Measurements from ENCODE around the gene PRPH.
"Not testable (repeated sequence)": the region's sequence is repeated elsewhere in the genome, so short reads cannot be mapped to it uniquely, and the experiment has no call there.

The PRPH gene

DNA sequence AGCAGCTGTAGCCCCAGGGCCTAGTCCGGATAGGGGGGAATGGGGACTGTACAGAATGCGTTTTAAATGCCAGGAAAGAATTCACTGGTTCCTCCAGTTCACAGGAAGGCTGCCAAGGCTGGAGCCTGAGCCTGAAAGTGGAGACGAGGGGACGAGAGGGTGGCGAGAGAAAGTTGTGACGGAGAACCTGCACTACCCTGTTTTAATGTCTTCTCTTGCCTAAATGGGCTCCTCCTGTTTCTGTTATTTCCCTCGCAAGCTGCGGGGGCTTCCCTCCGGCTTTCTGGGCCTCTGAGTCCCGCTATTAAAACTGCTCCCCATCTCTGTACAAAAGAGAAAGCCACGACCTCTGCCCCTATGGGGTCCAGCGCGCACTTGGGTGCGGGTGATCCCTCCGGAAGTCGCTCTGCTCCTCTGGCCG lies 37.5 kb downstream of the PRPH start:
- TF ChIP-seq, protein P1, sequence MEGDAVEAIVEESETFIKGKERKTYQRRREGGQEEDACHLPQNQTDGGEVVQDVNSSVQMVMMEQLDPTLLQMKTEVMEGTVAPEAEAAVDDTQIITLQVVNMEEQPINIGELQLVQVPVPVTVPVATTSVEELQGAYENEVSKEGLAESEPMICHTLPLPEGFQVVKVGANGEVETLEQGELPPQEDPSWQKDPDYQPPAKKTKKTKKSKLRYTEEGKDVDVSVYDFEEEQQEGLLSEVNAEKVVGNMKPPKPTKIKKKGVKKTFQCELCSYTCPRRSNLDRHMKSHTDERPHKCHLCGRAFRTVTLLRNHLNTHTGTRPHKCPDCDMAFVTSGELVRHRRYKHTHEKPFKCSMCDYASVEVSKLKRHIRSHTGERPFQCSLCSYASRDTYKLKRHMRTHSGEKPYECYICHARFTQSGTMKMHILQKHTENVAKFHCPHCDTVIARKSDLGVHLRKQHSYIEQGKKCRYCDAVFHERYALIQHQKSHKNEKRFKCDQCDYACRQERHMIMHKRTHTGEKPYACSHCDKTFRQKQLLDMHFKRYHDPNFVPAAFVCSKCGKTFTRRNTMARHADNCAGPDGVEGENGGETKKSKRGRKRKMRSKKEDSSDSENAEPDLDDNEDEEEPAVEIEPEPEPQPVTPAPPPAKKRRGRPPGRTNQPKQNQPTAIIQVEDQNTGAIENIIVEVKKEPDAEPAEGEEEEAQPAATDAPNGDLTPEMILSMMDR (IDR thresholded peaks at IDR 0.05; ENCODE audit: low read depth, low read length) = no peak
- DNase-seq (ENCODE audit: low read depth in 2 of 2) = no peak
- H3K4me3 ChIP-seq (replicated peaks in 1 of 2; ENCODE audit: low read depth in 2 of 2, low read length in 2 of 2) = no peak overlapping the region

DNA sequence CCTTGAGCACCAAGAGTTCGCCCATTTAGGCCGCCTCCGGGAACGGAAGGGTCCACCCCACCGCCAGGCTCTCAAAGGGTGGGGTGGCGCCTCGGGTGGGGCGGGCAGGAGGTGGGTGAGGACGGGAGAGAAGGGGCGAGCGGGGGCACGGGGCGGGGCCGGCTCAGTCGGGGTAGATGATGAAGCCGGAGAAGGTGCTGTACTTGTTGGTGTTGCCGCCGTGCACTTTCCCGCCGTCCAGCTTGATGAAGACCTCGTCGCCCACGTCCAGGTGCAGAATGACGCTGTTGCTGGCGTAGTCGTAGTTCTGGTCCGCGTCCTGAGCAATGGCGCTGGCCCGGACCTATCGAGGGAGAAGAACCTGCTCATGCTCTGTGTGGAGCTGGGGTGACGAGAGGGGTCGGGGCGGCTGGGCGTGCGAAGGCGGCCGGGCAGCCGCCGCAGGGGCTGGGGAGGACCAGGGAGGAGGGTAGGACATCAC lies 38.0 kb downstream of the PRPH start:
- no peak overlapping the region for H3K4me3 ChIP-seq (replicated peaks in 1 of 2; ENCODE audit: low read depth in 2 of 2, low read length in 2 of 2)
- no peak for DNase-seq (ENCODE audit: low read depth in 2 of 2)
- TF ChIP-seq, protein P1 (IDR thresholded peaks at IDR 0.05; ENCODE audit: low read depth, low read length) = no peak

DNA sequence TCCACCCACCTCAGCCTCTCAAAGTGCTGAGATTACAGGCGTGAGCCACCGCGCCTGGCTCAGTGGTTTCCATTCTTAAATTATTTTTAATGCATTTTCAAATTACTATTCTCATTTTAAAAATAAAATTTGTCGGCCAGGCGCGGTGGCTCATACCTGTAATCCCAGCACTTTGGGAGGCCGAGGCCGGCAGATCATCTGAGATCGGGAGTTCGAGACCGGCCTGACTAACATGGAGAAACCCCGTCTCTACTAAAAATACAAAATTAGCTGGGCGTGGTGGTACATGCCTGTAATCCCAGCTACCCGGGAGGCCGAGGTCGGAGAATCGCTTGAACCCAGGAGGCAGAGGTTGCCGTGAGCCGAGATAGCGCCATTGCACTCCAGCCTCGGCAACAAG lies 38.8 kb downstream of the PRPH start:
- not testable (repeated sequence) for DNase-seq (ENCODE audit: low read depth in 2 of 2); H3K4me3 ChIP-seq (replicated peaks in 1 of 2; ENCODE audit: low read depth in 2 of 2, low read length in 2 of 2)

DNA sequence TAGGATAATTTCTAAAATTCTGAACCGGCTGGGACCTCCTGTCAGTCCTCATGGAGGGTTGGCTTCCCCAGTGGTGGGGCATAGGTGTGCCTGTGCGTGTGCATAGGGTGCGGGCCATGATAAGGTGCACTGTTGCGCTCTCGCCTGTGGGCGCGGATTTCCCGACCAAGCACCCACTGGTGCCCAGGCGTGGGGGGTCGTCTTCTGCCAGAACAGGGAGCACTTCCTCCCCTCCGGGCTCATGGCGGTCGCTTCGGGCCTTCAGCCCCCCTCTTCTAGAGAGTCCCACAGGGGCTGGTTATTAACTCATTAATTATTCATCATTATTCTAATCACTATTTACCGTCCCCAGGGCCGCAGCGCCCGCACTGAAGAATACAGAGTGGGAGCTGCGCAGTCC lies 39.3 kb downstream of the PRPH start:
- H3K4me3 ChIP-seq (replicated peaks in 1 of 2; ENCODE audit: low read depth in 2 of 2, low read length in 2 of 2) = no peak overlapping the region
- TF ChIP-seq, protein P1 (IDR thresholded peaks at IDR 0.05; ENCODE audit: low read depth, low read length) = no peak
- DNase-seq (ENCODE audit: low read depth in 2 of 2) = no peak

DNA sequence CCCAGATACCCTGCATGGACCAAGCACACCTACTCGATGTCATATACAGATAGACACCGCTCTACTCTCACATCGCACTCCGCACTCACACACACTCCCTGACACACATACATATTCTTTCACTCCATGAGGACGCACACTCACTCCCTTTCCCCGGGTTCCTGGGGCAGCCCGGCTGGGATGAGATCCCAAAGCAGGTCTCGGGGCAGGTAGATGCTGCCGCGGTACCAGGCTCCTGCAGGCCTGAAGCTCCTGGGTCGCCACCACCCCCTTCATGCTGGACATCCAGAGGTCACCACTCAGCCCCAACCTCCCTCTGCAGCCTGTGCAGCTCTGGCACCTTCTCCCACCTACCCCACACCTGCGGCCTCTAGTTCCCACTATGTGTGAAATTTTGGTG lies 39.7 kb downstream of the PRPH start:
- TF ChIP-seq, protein P1 (IDR thresholded peaks at IDR 0.05; ENCODE audit: low read depth, low read length) = no peak
- no peak overlapping the region for H3K4me3 ChIP-seq (replicated peaks in 1 of 2; ENCODE audit: low read depth in 2 of 2, low read length in 2 of 2)
- DNase-seq (ENCODE audit: low read depth in 2 of 2) = no peak

DNA sequence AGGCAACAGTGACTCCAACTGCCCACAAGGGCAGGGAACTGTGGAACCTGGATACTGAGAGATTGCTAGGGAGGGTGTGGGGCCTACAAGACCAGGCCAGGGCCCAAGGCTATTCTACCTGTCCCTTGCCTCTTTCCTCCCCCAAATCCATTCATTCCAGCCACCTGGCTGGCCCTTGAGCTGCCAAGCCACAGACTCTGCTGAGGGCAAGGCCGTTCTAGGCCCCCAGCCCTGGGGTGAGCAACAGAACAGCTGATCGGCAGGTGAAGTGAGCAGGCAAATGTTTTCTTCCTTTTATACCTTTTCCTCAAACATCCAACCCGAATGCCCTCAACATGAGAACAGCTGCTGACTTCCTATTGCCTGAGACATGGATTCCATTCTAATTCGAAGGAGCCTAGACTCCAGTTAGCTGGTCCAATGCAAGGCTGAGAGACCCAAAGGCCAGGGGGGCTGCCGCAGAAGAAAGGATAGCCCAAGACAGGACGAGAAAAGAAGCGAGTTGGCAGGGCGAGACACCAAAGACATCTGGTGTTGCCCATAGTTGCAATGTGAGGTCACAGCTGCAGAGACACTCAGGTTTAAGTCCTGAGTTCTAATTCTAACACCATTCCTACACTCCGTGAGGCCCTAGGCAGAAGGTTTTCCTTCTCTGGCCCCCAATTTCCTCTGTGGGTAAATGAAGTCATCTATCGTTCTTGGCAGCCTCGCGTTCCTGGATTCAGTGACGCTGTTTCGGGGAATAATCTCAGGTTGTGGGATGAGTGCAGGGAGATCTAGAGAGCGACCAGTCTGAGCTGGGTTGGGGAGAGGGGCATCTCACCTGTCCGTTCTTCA lies 40.4 kb downstream of the PRPH start:
- no peak overlapping the region for H3K4me3 ChIP-seq (replicated peaks in 1 of 2; ENCODE audit: low read depth in 2 of 2, low read length in 2 of 2)
- TF ChIP-seq, protein P1 (IDR thresholded peaks at IDR 0.05; ENCODE audit: low read depth, low read length) = no peak
- no peak for DNase-seq (ENCODE audit: low read depth in 2 of 2)

DNA sequence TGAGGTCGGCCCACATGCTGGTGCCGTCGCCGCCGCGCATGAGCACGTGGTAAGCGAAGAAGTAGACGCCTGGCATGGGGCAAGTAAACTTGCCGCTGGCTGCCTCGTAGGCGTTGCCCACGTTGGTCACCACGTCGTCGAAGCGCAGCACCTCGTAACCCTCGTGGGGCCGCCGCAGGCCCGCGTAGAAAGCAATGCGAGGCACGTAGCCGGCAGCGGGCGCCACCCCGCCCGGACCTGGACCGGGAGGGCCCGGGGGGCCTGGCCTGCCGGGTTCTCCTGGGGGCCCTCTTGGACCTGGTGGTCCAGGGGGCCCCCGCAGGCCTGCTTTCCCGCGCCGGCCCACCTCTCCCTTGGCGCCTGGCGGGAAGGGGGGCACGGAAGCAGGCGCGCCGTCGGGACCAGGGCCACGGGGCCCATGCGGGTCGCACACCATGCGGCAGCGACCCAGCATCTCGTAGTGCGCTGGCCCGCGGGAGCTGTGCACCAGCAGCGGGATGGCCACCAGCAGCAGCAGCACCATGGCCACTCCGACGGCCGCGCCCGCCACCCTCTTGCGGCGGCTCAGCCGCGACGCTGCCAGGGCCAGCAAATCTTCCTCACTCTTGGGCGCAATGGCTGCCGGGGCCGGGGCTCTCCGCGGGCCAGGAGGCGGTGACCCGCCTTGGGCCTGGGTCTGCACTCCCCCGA lies 41.2 kb downstream of the PRPH start:
- H3K4me3 ChIP-seq (replicated peaks in 1 of 2; ENCODE audit: low read depth in 2 of 2, low read length in 2 of 2) = no peak overlapping the region
- DNase-seq (ENCODE audit: low read depth in 2 of 2) = no peak
- TF ChIP-seq, protein P1 (IDR thresholded peaks at IDR 0.05; ENCODE audit: low read depth, low read length) = no peak
